WI38 (cell line): ENCODE results near the gene ZBED5.

Experiments
- H3K4me3 ChIP-seq: 2 replicates; pipeline ENCODE4 v1.5.1; 2011; ENCODE audit warnings: low read depth, mild to moderate bottlenecking, control low read depth, low read length
- CTCF ChIP-seq: IDR thresholded peaks from 2 replicates; pipeline ENCODE4 v1.5.1; 2012; ENCODE audit warnings: low read depth, mild to moderate bottlenecking, control low read depth, low read length

ZBED5 gene

GRCh38 chr11:10857709-10858438 lies at the start of gene ZBED5:
Gene ZBED5 (minus strand): TSS chr11:10858053. CDS start chr11:10854945, 3,108 bp downstream.
- no peak for TF ChIP-seq CTCF
- H3K4me3 ChIP-seq, result peak within 1 kb of the TSS; percentile 96

- no peak for TF ChIP-seq CTCF
- no peak overlapping the region for H3K4me3 ChIP-seq
These were observed 48.7 kb upstream of the ZBED5 start for GRCh38 chr11:10906521-10906920.

- no peak overlapping the region for H3K4me3 ChIP-seq
- TF ChIP-seq CTCF, result no peak
These were observed 44.6 kb upstream of the ZBED5 start for GRCh38 chr11:10902301-10903063.

- H3K4me3 ChIP-seq, result peak overlapping the region; percentile 17
- no peak for TF ChIP-seq CTCF
These were observed 43.0 kb upstream of the ZBED5 start for GRCh38 chr11:10900681-10901415.

- H3K4me3 ChIP-seq, result peak overlapping the region; percentile 44
- no peak for TF ChIP-seq CTCF
These were observed 41.4 kb upstream of the ZBED5 start for GRCh38 chr11:10899121-10899830.

GRCh38 chr11:10898763-10899025 lies 40.8 kb upstream of the ZBED5 start:
- no peak for TF ChIP-seq CTCF
- peak overlapping the region; percentile 44 for H3K4me3 ChIP-seq
